DMS153 (cell line): ENCODE results near the gene MAP7D2.

Source experiments
- DNase-seq: peaks from one replicate; lab custom pipeline; 2025; lab: John Stamatoyannopoulos, UW

The MAP7D2 gene

DNA sequence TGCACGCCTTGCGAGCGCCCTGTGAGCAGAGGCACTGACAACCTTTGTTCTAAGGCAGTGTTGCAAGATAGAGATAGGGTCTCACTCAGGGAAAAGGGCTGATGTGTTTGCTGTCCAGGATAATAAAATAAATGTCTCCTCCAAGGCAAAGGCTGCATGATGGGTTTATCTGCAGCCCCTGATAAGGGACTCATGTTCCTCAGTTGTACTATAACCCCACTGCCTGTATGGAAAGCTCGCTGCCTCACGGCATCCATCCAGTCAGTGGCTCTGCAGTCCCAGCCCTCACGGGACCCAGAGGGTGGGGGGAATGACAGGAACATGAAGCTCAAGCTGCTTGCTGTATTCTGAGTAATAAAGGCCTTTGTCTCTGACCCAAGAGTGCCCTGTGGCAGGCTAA is 148.4 kb downstream of the MAP7D2 start:
- DNase-seq, result no peak

DNA sequence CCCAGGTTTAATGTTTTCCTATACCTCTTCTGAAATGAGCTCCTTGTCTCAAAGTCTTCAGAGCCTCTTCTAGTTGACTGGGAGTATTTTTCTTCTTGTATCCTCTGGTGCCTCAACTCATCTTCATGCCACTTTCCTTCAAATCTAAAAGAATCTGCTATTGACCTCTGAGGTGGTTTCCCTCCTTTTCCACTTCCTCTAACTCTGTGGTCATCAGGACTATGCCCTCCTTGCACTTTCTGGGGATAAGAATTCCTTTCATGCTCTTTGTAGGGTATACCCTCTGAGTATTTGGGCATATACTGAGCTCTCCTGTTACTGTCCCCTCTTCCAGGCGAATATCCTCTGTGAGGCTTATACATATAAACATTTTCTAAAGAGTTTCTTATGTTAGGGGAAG is 150.7 kb downstream of the MAP7D2 start:
- no peak for DNase-seq

GRCh38 chrX:19964017-19964710 is 152.5 kb downstream of the MAP7D2 start:
- no peak for DNase-seq

DNA sequence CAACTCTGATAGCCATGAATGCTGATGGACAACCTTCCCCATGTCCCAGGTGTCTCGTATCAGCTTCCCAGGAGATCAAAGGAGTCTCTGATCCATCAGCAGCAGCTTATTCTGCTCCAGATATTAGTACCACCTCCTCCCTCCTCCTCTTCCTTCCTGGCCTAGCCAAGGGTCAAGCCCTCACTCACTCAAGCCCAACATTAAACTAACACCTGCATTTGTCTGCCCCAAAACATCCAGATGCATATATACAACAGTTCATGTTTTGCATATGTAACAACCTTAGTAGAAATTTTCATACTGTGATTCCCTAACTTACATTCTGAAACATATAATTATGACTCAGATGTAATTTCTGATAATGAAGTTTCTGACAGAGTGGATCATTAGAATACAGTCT is 155.8 kb downstream of the MAP7D2 start:
- DNase-seq, result no peak

GRCh38 chrX:19958552-19959486 is 157.9 kb downstream of the MAP7D2 start:
- no peak for DNase-seq

- DNase-seq, result no peak
Observed at GRCh38 chrX:19956923-19957322, 159.8 kb downstream of the MAP7D2 start.
